ENCODE results near the gene USH2A. TPM values are rescaled to one million over a fixed set of nuclear protein-coding genes. Genes with fewer than 3 reads are reported as not detected.

Gene USH2A
- polyA plus RNA-seq, 2 of the 4 experiments (the other 2 are of a cell fraction), result not detected

DNA sequence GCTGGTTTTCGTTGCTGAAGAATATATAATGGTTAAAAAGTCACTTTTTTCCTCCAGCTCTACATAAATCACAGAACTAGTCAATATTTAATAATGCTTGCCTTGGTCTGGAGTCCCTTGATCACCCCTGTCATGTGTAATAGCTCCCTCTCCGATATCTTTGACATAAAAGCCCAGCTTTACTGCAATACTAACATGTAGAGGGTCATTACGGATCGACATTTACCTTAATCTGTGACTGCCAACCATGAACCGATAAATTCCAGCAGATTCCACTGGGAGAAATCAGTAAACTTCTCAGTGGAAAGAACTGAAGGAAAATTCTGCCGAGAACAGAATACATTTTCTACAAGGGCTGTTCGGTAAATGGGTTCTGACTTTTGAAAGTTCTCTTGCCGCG, 459.6 kb downstream of the USH2A start:
- ChIA-PET POLR2A (no interaction called here), CTCF (no interaction called here)
- Histone ChIP-seq H3K4me2 (no peak overlapping the region), H3K4me1 (no peaks in the 10 kb centered on the region), H3K4me3 (no peak overlapping the region), H3K9me3 (no peaks in the 10 kb centered on the region), H3K27ac (no peak overlapping the region)
- FAIRE-seq, result no peak
- DNase-seq (ENCODE audit: low read depth in 1 of 2, low spot score in 1 of 2), result no peak
- WGBS (ENCODE audit: missing lambda C conversion rate), result 56% methylated on average over 9 of the region's 9 CpGs
- no peak for ATAC-seq
- TF ChIP-seq KDM5A (IDR thresholded peaks at IDR 0.05), result no peak
- no peak for TF ChIP-seq POLR2AphosphoS2 (conservative IDR thresholded peaks at IDR 0.05; ENCODE audit: low read length)
- TF ChIP-seq GATA3 (IDR thresholded peaks at IDR 0.05; ENCODE audit: borderline replicate concordance), result no peak
- no peak for TF ChIP-seq ZFP36 (IDR thresholded peaks at IDR 0.05; ENCODE audit: borderline replicate concordance, partially characterized antibody)
- TF ChIP-seq CBX8 (IDR thresholded peaks at IDR 0.05), result no peak
- TF ChIP-seq, protein P1, sequence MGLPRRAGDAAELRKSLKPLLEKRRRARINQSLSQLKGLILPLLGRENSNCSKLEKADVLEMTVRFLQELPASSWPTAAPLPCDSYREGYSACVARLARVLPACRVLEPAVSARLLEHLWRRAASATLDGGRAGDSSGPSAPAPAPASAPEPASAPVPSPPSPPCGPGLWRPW (IDR thresholded peaks at IDR 0.05), result no peak
- TF ChIP-seq CBX2 (IDR thresholded peaks at IDR 0.05; ENCODE audit: borderline replicate concordance, low read depth), result no peak
- no peak for TF ChIP-seq TFCP2L1 (CRISPR knock-in tag; IDR thresholded peaks at IDR 0.05)
- no peak for TF ChIP-seq RARB (CRISPR knock-in tag; IDR thresholded peaks at IDR 0.05)
- TF ChIP-seq HOXB13 (CRISPR knock-in tag; IDR thresholded peaks at IDR 0.05; ENCODE audit: low read depth), result no peak
- TF ChIP-seq, protein P2, sequence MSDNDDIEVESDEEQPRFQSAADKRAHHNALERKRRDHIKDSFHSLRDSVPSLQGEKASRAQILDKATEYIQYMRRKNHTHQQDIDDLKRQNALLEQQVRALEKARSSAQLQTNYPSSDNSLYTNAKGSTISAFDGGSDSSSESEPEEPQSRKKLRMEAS (IDR thresholded peaks at IDR 0.05), result no peak
- no peak for TF ChIP-seq HOXA7 (CRISPR knock-in tag; IDR thresholded peaks at IDR 0.05)
- TF ChIP-seq ELK1 (IDR thresholded peaks at IDR 0.05; ENCODE audit: low read depth, low read length), result no peak
- no peak for TF ChIP-seq PBX3 (IDR thresholded peaks at IDR 0.05)
- no peak for TF ChIP-seq CHD2 (IDR thresholded peaks at IDR 0.05; ENCODE audit: low read length, partially characterized antibody)
- TF ChIP-seq MAZ (IDR thresholded peaks at IDR 0.05; ENCODE audit: borderline replicate concordance, low read depth, low read length), result no peak
- no peak for TF ChIP-seq HDAC2 (IDR thresholded peaks at IDR 0.05)
- no peak for TF ChIP-seq ZC3H11A (IDR thresholded peaks at IDR 0.05)
- TF ChIP-seq, protein P3, sequence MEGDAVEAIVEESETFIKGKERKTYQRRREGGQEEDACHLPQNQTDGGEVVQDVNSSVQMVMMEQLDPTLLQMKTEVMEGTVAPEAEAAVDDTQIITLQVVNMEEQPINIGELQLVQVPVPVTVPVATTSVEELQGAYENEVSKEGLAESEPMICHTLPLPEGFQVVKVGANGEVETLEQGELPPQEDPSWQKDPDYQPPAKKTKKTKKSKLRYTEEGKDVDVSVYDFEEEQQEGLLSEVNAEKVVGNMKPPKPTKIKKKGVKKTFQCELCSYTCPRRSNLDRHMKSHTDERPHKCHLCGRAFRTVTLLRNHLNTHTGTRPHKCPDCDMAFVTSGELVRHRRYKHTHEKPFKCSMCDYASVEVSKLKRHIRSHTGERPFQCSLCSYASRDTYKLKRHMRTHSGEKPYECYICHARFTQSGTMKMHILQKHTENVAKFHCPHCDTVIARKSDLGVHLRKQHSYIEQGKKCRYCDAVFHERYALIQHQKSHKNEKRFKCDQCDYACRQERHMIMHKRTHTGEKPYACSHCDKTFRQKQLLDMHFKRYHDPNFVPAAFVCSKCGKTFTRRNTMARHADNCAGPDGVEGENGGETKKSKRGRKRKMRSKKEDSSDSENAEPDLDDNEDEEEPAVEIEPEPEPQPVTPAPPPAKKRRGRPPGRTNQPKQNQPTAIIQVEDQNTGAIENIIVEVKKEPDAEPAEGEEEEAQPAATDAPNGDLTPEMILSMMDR (IDR thresholded peaks at IDR 0.05), result no peak
- TF ChIP-seq SREBF2 (IDR thresholded peaks at IDR 0.05), result no peak

- Histone ChIP-seq H3K4me1 (no peaks in the 10 kb centered on the region), H3K4me2 (no peak overlapping the region), H3K9me3 (no peaks in the 10 kb centered on the region), H3K4me3 (no peak overlapping the region), H3K27ac (no peak overlapping the region)
- WGBS (ENCODE audit: missing lambda C conversion rate), result 0% methylated on average over 1 of the region's 1 CpG
- TF ChIP-seq, protein P4, sequence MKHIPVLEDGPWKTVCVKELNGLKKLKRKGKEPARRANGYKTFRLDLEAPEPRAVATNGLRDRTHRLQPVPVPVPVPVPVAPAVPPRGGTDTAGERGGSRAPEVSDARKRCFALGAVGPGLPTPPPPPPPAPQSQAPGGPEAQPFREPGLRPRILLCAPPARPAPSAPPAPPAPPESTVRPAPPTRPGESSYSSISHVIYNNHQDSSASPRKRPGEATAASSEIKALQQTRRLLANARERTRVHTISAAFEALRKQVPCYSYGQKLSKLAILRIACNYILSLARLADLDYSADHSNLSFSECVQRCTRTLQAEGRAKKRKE (CRISPR knock-in tag; IDR thresholded peaks at IDR 0.05; ENCODE audit: low read depth), result no peak
- no peak for TF ChIP-seq PHF8 (IDR thresholded peaks at IDR 0.05; ENCODE audit: borderline replicate concordance, low read depth)
- no peak for TF ChIP-seq FOSL2 (IDR thresholded peaks at IDR 0.05)
- no peak for TF ChIP-seq FOSL2 (CRISPR knock-in tag; IDR thresholded peaks at IDR 0.05)
- TF ChIP-seq CEBPB (IDR thresholded peaks at IDR 0.05), result no peak
- no peak for TF ChIP-seq SREBF2 (IDR thresholded peaks at IDR 0.05)
- no peak for TF ChIP-seq HOXA7 (CRISPR knock-in tag; IDR thresholded peaks at IDR 0.05)
- no peak for TF ChIP-seq TP53 (CRISPR knock-in tag; IDR thresholded peaks at IDR 0.05)
- no peak for TF ChIP-seq SMC3 (IDR thresholded peaks at IDR 0.05)
- no peak for TF ChIP-seq FOSB (CRISPR knock-in tag; IDR thresholded peaks at IDR 0.05)
- TF ChIP-seq JUNB (IDR thresholded peaks at IDR 0.05), result no peak
- TF ChIP-seq EHMT2 (IDR thresholded peaks at IDR 0.05; ENCODE audit: low read depth), result no peak
- no peak for TF ChIP-seq POLR2A (IDR thresholded peaks at IDR 0.05; ENCODE audit: low read length)
- TF ChIP-seq, protein P5, sequence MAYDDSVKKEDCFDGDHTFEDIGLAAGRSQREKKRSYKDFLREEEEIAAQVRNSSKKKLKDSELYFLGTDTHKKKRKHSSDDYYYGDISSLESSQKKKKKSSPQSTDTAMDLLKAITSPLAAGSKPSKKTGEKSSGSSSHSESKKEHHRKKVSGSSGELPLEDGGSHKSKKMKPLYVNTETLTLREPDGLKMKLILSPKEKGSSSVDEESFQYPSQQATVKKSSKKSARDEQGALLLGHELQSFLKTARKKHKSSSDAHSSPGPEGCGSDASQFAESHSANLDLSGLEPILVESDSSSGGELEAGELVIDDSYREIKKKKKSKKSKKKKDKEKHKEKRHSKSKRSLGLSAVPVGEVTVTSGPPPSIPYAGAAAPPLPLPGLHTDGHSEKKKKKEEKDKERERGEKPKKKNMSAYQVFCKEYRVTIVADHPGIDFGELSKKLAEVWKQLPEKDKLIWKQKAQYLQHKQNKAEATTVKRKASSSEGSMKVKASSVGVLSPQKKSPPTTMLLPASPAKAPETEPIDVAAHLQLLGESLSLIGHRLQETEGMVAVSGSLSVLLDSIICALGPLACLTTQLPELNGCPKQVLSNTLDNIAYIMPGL (CRISPR knock-in tag; IDR thresholded peaks at IDR 0.05; ENCODE audit: borderline replicate concordance), result no peak
- no peak for TF ChIP-seq NPAS2 (CRISPR knock-in tag; IDR thresholded peaks at IDR 0.05; ENCODE audit: borderline replicate concordance)
- TF ChIP-seq CBX2 (IDR thresholded peaks at IDR 0.05; ENCODE audit: borderline replicate concordance, low read depth), result no peak
- TF ChIP-seq RCOR1 (IDR thresholded peaks at IDR 0.05; ENCODE audit: low read depth, low read length), result no peak
- DNase-seq (ENCODE audit: low read depth in 1 of 2, low spot score in 1 of 2) (no peak), ATAC-seq (no peak), FAIRE-seq (no peak)
- CTCF ChIA-PET, result no interaction called here
- POLR2A ChIA-PET, result no interaction called here
These were observed 460.2 kb downstream of the USH2A start for GRCh38 chr1:215963040-215963439.
